Astrocyte of the cerebellum (primary cell): ENCODE results near the gene TAF12.
"Not testable (repeated sequence)": the region's sequence is repeated elsewhere in the genome, so short reads cannot be mapped to it uniquely, and the experiment has no call there.

Experiments used
- DNase-seq: peaks from one replicate; pipeline ENCODE4 v3.0.0-alpha.2; 2011; ENCODE audit warnings: low read depth
- H3K4me3 ChIP-seq: 2 replicates; pipeline ENCODE4 v1.5.1; 2011; ENCODE audit warnings: mild to moderate bottlenecking, low read depth, low read length, moderate library complexity
- in situ Hi-C: cut with HindIII; loops from 2 replicates; pipeline ENCODE4 v1.10.0; 2017; ENCODE audit warnings: low sequenced_read_pairs
- TF ChIP-seq, protein P1 (sequence below): IDR thresholded peaks from 2 replicates; pipeline ENCODE4 v1.5.1; 2012; ENCODE audit warnings: low read length, low read depth, moderate library complexity, mild to moderate bottlenecking; ENCODE audit errors: missing control alignments

TAF12 gene

DNA sequence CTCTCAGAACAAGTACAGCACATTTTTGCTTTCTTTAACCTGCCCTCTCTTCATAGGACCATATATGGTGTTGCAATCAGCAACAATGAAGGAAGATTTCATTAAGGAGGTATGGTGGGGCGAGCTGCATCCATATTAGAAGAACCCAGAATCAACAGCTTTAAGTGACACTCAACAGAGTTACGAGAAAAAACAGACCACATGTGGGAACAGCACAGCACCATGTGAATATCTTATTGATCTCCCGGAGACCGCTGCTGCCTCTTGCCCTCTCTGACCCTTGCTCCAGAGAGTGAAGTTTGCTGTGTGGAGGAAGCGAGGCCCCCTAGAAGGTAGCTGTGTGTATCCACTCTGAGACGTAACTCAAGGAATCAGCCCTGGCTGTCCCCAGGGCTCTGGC lies 37.9 kb downstream of the TAF12 start:
- in situ Hi-C loops: loop anchor here (5.0 to 25.0 kb wide), 2 partner anchors 188 to 343 kb away; partner anchors contain the start of gene SESN2
- TF ChIP-seq, protein P1, sequence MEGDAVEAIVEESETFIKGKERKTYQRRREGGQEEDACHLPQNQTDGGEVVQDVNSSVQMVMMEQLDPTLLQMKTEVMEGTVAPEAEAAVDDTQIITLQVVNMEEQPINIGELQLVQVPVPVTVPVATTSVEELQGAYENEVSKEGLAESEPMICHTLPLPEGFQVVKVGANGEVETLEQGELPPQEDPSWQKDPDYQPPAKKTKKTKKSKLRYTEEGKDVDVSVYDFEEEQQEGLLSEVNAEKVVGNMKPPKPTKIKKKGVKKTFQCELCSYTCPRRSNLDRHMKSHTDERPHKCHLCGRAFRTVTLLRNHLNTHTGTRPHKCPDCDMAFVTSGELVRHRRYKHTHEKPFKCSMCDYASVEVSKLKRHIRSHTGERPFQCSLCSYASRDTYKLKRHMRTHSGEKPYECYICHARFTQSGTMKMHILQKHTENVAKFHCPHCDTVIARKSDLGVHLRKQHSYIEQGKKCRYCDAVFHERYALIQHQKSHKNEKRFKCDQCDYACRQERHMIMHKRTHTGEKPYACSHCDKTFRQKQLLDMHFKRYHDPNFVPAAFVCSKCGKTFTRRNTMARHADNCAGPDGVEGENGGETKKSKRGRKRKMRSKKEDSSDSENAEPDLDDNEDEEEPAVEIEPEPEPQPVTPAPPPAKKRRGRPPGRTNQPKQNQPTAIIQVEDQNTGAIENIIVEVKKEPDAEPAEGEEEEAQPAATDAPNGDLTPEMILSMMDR: no peak
- DNase-seq: no peak
- no peak overlapping the region for H3K4me3 ChIP-seq

DNA sequence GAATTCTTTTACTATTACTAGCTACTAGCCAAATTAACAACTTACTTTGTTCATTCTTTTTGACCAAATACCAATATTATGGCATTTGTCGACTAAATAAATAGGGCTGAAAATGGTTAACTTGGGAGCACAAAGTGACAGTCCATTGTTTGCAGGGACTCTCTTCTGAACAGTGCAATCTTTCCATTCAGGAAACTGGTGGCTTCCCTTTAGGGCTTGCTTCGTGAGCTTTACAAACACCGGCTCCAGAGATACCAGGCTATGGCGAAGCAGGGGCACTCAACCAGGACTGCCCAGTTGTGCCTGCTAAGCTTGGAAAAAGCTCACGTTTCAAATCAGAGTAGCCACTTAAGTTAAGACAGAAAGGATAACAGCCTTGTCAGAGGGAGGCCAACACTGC lies 38.5 kb downstream of the TAF12 start:
- in situ Hi-C loops: loop anchor here (5.0 to 25.0 kb wide), 2 partner anchors 187 to 342 kb away; partner anchors contain the start of gene SESN2
- H3K4me3 ChIP-seq: no peak overlapping the region
- TF ChIP-seq, protein P1: no peak
- no peak for DNase-seq

DNA sequence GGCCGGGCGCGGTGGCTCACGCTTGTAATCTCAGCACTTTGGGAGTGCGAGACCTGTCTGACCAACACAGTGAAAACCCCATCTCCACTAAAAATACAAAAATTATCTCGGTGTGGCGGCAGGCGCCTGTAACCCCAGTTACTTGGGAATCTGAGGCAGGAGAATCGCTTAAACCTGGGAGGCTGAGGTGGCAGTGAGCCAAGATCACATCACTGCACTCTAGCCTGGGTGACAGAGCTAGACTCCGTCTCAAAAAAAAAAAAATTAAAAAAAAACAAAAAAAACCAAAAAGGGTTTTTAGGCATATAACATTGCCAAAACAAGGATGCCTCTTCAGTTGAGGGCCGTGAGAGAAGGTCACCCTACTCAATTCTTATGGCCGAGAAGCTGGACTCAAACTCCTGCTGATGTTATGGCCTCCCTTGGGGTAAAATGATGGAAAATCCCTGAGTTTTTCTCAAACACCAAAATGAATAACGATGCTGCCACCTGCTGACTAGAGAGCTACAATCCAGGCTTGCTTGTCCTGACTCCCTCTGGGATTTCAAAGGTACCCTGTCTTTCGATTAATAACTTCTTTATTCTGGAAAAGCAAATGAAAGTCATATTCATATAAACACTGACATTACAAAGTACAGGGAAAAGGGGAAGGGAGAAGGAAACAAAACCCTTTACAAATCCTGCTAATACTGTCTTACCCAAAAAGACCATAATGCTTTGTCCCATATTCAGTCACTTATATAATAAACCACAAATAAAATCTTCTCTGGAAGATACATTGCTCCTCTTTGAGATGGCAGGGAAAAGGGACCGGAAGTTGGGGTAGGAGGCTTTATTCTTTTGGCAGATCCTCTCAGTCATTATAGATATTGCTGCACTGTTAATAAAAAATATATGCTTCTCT lies 40.1 kb downstream of the TAF12 start:
- no peak overlapping the region for H3K4me3 ChIP-seq
- DNase-seq: peak; percentile 79
- TF ChIP-seq, protein P1: peak; percentile 71
- in situ Hi-C loops: loop anchor here (5.0 to 25.0 kb wide), 2 partner anchors 185 to 340 kb away; partner anchors contain the start of gene SESN2

DNA sequence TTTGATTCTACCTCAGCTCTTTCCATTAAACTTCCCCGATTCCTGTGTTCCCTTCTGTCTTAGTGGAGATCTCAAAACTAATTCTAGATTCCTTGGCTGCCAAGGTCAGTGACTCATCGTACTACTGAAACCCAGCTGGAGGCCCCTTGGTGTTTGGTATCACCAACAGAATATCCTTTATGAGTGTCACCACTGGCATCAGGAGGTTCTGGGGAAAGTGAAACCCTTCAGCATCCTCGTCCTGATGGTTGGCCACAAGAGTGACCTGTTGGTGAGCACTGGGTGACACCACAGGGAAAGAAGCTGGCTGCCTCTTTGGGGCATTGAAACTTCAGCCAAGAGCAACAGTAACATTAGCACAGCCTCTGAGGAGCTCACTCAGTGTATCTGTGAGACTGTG lies 41.2 kb downstream of the TAF12 start:
- TF ChIP-seq, protein P1: no peak
- in situ Hi-C loops: loop anchor here (5.0 to 25.0 kb wide), 2 partner anchors 184 to 339 kb away; partner anchors contain the start of gene SESN2
- no peak overlapping the region for H3K4me3 ChIP-seq
- DNase-seq: peak; percentile 88

DNA sequence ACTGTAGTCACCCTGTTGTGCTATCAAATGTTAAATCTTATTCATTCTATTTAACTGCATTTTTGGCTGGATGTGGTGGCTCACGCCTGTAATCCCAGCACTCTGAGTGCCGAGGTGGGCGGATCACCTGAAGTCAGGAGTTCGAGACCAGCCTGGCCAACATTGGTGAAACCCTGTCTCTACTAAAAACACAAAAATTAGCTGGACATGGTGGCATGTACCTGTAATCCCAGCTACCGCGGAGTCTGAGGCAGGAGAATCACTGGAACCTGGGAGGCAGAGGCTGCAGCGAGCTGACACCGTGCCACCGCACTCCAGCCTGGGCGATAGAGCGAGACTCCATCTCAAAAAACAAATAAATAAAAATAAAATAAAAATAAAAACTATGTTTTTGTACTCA lies 46.6 kb downstream of the TAF12 start:
- DNase-seq, H3K4me3 ChIP-seq, in situ Hi-C loops: not testable (repeated sequence)

DNA sequence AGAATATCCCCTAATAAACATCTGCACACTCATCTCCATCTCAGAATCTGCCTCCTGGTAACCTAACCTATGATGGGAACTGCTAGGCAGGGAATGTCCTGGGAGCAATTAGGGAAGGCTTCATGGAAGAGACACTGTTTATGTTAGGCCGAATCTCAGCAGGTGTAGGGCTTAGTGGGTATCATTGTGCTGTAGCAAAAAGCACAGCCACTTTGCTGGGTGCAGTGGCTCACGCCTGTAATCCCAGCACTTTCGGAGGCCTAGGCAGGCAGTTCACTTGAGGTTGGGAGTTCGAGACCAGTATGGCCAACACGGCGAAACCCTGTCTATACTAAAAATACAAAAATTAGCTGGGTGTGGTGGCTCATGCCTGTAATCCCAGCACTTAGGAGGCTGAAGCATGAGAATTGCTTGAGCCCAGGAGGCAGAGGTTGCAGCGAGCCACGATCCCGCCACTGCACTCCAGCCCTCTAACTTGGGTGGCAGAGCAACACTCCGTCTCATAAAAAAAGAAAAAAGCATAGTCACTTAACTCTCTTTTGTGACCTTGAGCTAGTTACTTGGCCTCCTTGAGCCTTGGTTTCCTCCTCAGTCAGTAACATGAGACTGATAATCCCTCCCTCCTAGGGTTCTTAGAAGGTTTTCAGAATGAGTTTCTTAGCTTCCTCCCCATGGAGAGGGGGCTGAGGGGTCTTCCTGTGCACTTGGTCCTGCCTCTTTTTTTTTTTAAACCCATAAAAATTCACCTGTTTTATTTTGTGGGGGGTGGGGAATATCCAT lies 47.3 kb downstream of the TAF12 start:
- TF ChIP-seq, protein P1: no peak
- in situ Hi-C loops: no loop called here
- no peak overlapping the region for H3K4me3 ChIP-seq
- no peak for DNase-seq

DNA sequence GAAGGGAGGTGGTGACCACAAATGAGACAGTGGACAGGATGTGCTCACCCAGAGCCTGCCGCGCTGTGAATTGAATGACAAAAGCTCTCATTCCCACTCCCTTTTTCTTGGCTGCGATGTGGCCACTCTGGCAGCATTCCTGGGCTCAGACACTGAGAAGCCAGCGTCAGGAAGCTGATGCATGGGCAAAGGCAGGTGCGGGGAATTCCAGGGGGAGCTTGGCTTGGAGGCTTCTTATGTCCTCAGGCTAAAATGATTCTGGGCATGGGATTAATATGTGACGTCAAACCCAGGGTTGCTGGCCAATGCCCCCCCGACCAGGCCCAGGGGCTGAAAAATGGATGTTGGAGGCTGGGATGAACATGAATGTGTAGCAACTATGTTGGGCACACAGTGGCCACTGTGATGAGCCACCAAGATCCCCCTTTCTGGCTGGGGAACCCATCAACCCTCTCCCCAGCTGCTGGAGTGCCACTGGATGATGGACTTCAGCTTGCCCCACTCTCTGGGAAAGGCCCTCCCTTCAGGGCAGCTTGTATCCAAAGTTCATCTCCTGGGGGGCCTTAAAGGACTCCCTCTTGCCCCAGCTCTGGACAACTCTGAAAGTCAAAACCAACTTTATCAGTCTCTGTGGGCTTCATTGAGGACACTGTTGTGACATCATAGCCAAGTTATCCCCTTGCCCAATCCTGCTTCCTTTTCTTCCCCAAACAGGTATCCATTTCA lies 48.0 kb downstream of the TAF12 start:
- DNase-seq: peak; percentile 79

DNA sequence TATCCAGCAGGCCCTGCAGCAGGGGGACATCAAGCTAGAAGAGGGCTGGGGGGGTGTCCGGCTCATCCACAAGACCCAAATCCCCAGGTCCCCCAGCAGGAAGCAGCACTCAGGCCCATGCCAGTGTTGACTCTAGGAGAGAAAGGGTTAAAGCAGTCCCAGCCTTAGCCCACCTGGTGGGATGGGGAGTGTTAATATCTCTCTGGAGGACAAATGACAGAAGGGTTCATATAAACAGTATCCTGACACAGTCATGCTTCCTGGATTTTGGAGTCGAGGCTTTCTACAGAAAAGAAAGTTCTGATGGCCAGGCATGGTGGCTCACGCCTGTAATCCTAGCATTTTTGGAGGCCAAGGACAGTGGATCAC lies 48.9 kb downstream of the TAF12 start:
- in situ Hi-C loops, DNase-seq, H3K4me3 ChIP-seq: not testable (repeated sequence)

More for the DNA sequence above, 48.0 kb downstream of the TAF12 start:
- in situ Hi-C loops, H3K4me3 ChIP-seq: not testable (repeated sequence)
